Body of pancreas (tissue), 4 donors: ENCODE measurements around the gene HOXB4.

Experiments used
- POLR2A ChIP-seq, 3 donors: fragments of 450-650 bp; IDR thresholded peaks; one replicate each; pipeline ENCODE4 v1.6.1; 2016; ENCODE audit warnings: antibody characterized with exemption in 3 of 3, mild to moderate bottlenecking in 2 of 3
- TF ChIP-seq, protein P1 (sequence below), 7 experiments: fragments of 450-650 bp in 4 of 7; fragments of 200-600 bp in 3 of 7; sonication (generic) in 3 of 7; IDR thresholded peaks; one replicate each; pipeline ENCODE4 v1.5.1; 2016 to 2019; ENCODE audit warnings: antibody characterized with exemption in 7 of 7

DNA sequence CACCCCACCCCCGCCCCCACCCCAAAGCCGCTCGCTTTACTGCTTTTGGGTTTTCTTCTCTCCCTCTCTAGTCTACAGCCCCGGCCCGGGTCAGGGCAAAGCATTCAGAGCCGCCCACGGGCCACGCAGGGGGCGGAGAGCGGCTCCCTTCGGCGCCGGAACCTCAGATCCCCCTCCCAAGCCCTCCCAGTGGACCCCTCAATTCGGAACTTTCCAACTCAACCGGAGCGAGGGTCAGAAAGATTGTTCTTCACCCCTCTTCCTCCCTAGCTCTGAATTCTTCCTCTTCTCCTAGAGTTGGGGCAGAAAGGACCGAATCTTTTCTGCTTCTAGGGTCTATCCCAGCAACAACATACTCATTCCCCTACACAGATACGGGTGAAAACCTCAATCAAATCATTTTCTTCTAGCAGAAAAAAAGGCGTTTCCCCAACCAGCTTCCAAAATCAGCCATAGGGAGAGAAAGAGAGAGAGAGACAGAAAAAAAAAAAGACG, 34.2 kb downstream of the HOXB4 start:
- TF ChIP-seq, protein P1, sequence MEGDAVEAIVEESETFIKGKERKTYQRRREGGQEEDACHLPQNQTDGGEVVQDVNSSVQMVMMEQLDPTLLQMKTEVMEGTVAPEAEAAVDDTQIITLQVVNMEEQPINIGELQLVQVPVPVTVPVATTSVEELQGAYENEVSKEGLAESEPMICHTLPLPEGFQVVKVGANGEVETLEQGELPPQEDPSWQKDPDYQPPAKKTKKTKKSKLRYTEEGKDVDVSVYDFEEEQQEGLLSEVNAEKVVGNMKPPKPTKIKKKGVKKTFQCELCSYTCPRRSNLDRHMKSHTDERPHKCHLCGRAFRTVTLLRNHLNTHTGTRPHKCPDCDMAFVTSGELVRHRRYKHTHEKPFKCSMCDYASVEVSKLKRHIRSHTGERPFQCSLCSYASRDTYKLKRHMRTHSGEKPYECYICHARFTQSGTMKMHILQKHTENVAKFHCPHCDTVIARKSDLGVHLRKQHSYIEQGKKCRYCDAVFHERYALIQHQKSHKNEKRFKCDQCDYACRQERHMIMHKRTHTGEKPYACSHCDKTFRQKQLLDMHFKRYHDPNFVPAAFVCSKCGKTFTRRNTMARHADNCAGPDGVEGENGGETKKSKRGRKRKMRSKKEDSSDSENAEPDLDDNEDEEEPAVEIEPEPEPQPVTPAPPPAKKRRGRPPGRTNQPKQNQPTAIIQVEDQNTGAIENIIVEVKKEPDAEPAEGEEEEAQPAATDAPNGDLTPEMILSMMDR (IDR thresholded peaks at IDR 0.05): no peak
- TF ChIP-seq POLR2A (IDR thresholded peaks at IDR 0.05): no peak
